Parathyroid adenoma (tissue), 2 donors: ENCODE results near the gene TBL1XR1.

Experiments
- H2AFZ ChIP-seq: fragments of 300-600 bp; sonication (generic); one replicate; pipeline ENCODE4 v1.7.0; 2017; ENCODE audit warnings: antibody characterized with exemption, mild to moderate bottlenecking
- H3K27ac ChIP-seq: fragments of 300-600 bp; sonication (generic); one replicate; pipeline ENCODE4 v1.7.0; 2017
- H3K27me3 ChIP-seq: fragments of 300-600 bp; sonication (generic); one replicate; pipeline ENCODE4 v1.7.0; 2017; ENCODE audit warnings: low read length; ENCODE audit not compliant: control insufficient read depth, insufficient read depth
- H3K36me3 ChIP-seq: fragments of 300-600 bp; sonication (generic); one replicate; pipeline ENCODE4 v1.7.0; 2017; ENCODE audit warnings: low read length; ENCODE audit not compliant: control insufficient read depth, insufficient read depth
- H3K4me1 ChIP-seq: fragments of 300-600 bp; sonication (generic); one replicate; pipeline ENCODE4 v1.7.0; 2017; ENCODE audit warnings: control low read depth
- H3K4me2 ChIP-seq: fragments of 300-600 bp; sonication (generic); one replicate; pipeline ENCODE4 v1.7.0; 2017; ENCODE audit warnings: low read length
- H3K4me3 ChIP-seq: fragments of 300-600 bp; sonication (generic); one replicate; pipeline ENCODE4 v1.7.0; 2017; ENCODE audit warnings: low read depth, low read length
- H3K79me2 ChIP-seq: fragments of 300-600 bp; sonication (generic); one replicate; pipeline ENCODE4 v1.7.0; 2017; ENCODE audit warnings: control low read depth
- H3K9ac ChIP-seq: fragments of 300-600 bp; sonication (generic); one replicate; pipeline ENCODE4 v1.7.0; 2017; ENCODE audit warnings: mild to moderate bottlenecking
- H3K9me3 ChIP-seq: fragments of 300-600 bp; sonication (generic); one replicate; pipeline ENCODE4 v1.7.0; 2017; ENCODE audit warnings: low read length; ENCODE audit not compliant: control insufficient read depth
- CTCF ChIP-seq: fragments of 300-600 bp; sonication (generic); IDR thresholded peaks from one replicate; pipeline ENCODE4 v1.7.0; 2017; ENCODE audit warnings: antibody characterized with exemption, mild to moderate bottlenecking
- donor health status: primary hyperparathyroidism.

TBL1XR1 gene

GRCh38 chr3:177109688-177110330 is 87.5 kb downstream of the TBL1XR1 start:
- Histone ChIP-seq H3K4me1 (peaks cover 2% of the 10 kb centered on the region), H3K79me2 (peaks cover 51% of the 10 kb centered on the region), H3K4me2 (no peak overlapping the region), H3K9me3 (no peaks in the 10 kb centered on the region), H3K9ac (no peak overlapping the region), H2AFZ (no peak overlapping the region), H3K4me3 (no peak overlapping the region), H3K27ac (no peak overlapping the region), H3K36me3 (no peaks in the 10 kb centered on the region), H3K27me3 (no peaks in the 10 kb centered on the region)
- no peak for TF ChIP-seq CTCF

GRCh38 chr3:177108648-177109047 is 88.6 kb downstream of the TBL1XR1 start:
- Histone ChIP-seq H2AFZ (no peak overlapping the region), H3K4me3 (no peak overlapping the region), H3K36me3 (no peaks in the 10 kb centered on the region), H3K79me2 (peaks cover 44% of the 10 kb centered on the region), H3K9me3 (no peaks in the 10 kb centered on the region), H3K4me2 (no peak overlapping the region), H3K27ac (no peak overlapping the region), H3K4me1 (peaks cover 2% of the 10 kb centered on the region), H3K27me3 (no peaks in the 10 kb centered on the region), H3K9ac (no peak overlapping the region)
- no peak for TF ChIP-seq CTCF

GRCh38 chr3:177107461-177108239 is 89.6 kb downstream of the TBL1XR1 start:
- H3K4me1 ChIP-seq = peaks cover 2% of the 10 kb centered on the region
- H3K27ac ChIP-seq = no peak overlapping the region
- no peaks in the 10 kb centered on the region for H3K9me3 ChIP-seq
- H3K4me2 ChIP-seq = no peak overlapping the region
- no peak overlapping the region for H2AFZ ChIP-seq
- TF ChIP-seq CTCF = no peak
- H3K27me3 ChIP-seq = no peaks in the 10 kb centered on the region
- H3K4me3 ChIP-seq = no peak overlapping the region
- no peak overlapping the region for H3K9ac ChIP-seq
- no peaks in the 10 kb centered on the region for H3K36me3 ChIP-seq
- H3K79me2 ChIP-seq = peaks cover 41% of the 10 kb centered on the region

- Histone ChIP-seq H3K9me3 (no peaks in the 10 kb centered on the region), H3K4me1 (peaks cover 2% of the 10 kb centered on the region), H3K27me3 (no peaks in the 10 kb centered on the region), H3K79me2 (peaks cover 39% of the 10 kb centered on the region), H2AFZ (no peak overlapping the region), H3K36me3 (no peaks in the 10 kb centered on the region), H3K27ac (no peak overlapping the region), H3K4me2 (no peak overlapping the region), H3K9ac (no peak overlapping the region), H3K4me3 (no peak overlapping the region)
- no peak for TF ChIP-seq CTCF
Observed at GRCh38 chr3:177106594-177106993, 90.7 kb downstream of the TBL1XR1 start.
